Liver (tissue), 9 donors: Measurements from ENCODE around the gene C16orf86. TPM values are rescaled to one million over a fixed set of nuclear protein-coding genes. Genes with fewer than 3 reads are reported as not detected.

Experiments
- DNase-seq: peaks from one replicate; pipeline ENCODE4 v3.0.0-alpha.2; 2017; ENCODE audit warnings: low spot score
- H3K27ac ChIP-seq, 2 donors: one replicate each; pipeline ENCODE4 v1.7.0; 2013; ENCODE audit warnings: inconsistent platforms in 2 of 2, low read length in 2 of 2, control low read depth in 1 of 2, low read depth in 1 of 2, mild to moderate bottlenecking in 1 of 2
- H3K27me3 ChIP-seq, 4 donors: one replicate each; pipeline versions ENCODE4 v1.6.1 to v1.7.0; 2013; ENCODE audit warnings: low read length in 3 of 4, inconsistent platforms in 1 of 4, mild to moderate bottlenecking in 1 of 4, moderate library complexity in 1 of 4; ENCODE audit not compliant: control insufficient read depth in 4 of 4, insufficient read depth in 4 of 4
- H3K36me3 ChIP-seq, 4 donors: one replicate each; pipeline versions ENCODE4 v1.6.1 to v1.7.0; 2013; ENCODE audit warnings: low read length in 3 of 4, mild to moderate bottlenecking in 3 of 4, low read depth in 1 of 4, moderate library complexity in 1 of 4; ENCODE audit not compliant: control insufficient read depth in 4 of 4, insufficient read depth in 3 of 4
- H3K4me1 ChIP-seq, 4 donors: one replicate each; pipeline versions ENCODE4 v1.6.1 to v1.7.0; 2013; ENCODE audit warnings: low read length in 3 of 4, mild to moderate bottlenecking in 3 of 4, moderate library complexity in 1 of 4; ENCODE audit not compliant: control insufficient read depth in 4 of 4, insufficient read depth in 4 of 4
- H3K4me3 ChIP-seq, 3 donors: one replicate each; pipeline versions ENCODE4 v1.6.1 to v1.7.0; 2013; ENCODE audit warnings: low read length in 3 of 3, control low read depth in 1 of 3, low read depth in 1 of 3, mild to moderate bottlenecking in 1 of 3
- H3K9ac ChIP-seq, 2 donors: one replicate each; pipeline ENCODE4 v1.7.0; 2013; ENCODE audit warnings: low read length in 2 of 2, mild to moderate bottlenecking in 2 of 2, moderate library complexity in 2 of 2, control low read depth in 1 of 2, low read depth in 1 of 2
- H3K9me3 ChIP-seq, 4 donors: one replicate each; pipeline versions ENCODE4 v1.6.1 to v1.7.0; 2013; ENCODE audit warnings: low read length in 3 of 4; ENCODE audit not compliant: control insufficient read depth in 4 of 4
- EGR1 ChIP-seq, 2 donors: IDR thresholded peaks; 2 replicates each; pipeline ENCODE4 v1.6.1; 2016 to 2018; ENCODE audit warnings: antibody characterized with exemption in 2 of 2, low read depth in 2 of 2
- FOXA1 ChIP-seq: IDR thresholded peaks from 2 replicates; pipeline ENCODE4 v1.6.1; 2016; ENCODE audit warnings: antibody characterized with exemption
- FOXA2 ChIP-seq: IDR thresholded peaks from 2 replicates; pipeline ENCODE4 v1.6.1; 2016; ENCODE audit warnings: antibody characterized with exemption
- GABPA ChIP-seq, 2 donors: IDR thresholded peaks in 1 of 2; conservative IDR thresholded peaks in 1 of 2; 2 replicates each; pipeline ENCODE4 v1.6.1; 2016; ENCODE audit warnings: antibody characterized with exemption in 2 of 2, mild to moderate bottlenecking in 1 of 2, moderate library complexity in 1 of 2
- HNF4A ChIP-seq, 2 donors: conservative IDR thresholded peaks; 2 replicates each; pipeline ENCODE4 v1.6.1; 2016; ENCODE audit warnings: antibody characterized with exemption in 2 of 2, mild to moderate bottlenecking in 2 of 2
- HNF4G ChIP-seq: IDR thresholded peaks from 2 replicates; pipeline ENCODE4 v1.6.1; 2016; ENCODE audit warnings: antibody characterized with exemption
- JUND ChIP-seq, 2 donors: IDR thresholded peaks; 2 replicates each; pipeline ENCODE4 v1.6.1; 2016; ENCODE audit warnings: antibody characterized with exemption in 2 of 2
- NR2F2 ChIP-seq: IDR thresholded peaks from 2 replicates; pipeline ENCODE4 v1.6.1; 2016; ENCODE audit warnings: antibody characterized with exemption
- RAD21 ChIP-seq, 2 donors: IDR thresholded peaks; 2 replicates each; pipeline ENCODE4 v1.6.1; 2016; ENCODE audit warnings: antibody characterized with exemption in 2 of 2, mild to moderate bottlenecking in 2 of 2
- REST ChIP-seq: IDR thresholded peaks from 2 replicates; pipeline ENCODE4 v1.6.1; 2016; ENCODE audit warnings: antibody characterized with exemption, mild to moderate bottlenecking
- RXRA ChIP-seq, 2 donors: IDR thresholded peaks; 2 replicates each; pipeline ENCODE4 v1.6.1; 2017 to 2018; ENCODE audit warnings: antibody characterized with exemption in 2 of 2, mild to moderate bottlenecking in 1 of 2
- SP1 ChIP-seq: IDR thresholded peaks from 2 replicates; pipeline ENCODE4 v1.6.1; 2018; ENCODE audit warnings: antibody characterized with exemption, mild to moderate bottlenecking
- TAF1 ChIP-seq: conservative IDR thresholded peaks from 2 replicates; pipeline ENCODE4 v1.6.1; 2016; ENCODE audit warnings: antibody characterized with exemption, mild to moderate bottlenecking
- YY1 ChIP-seq: IDR thresholded peaks from 2 replicates; pipeline ENCODE4 v1.6.1; 2016; ENCODE audit warnings: antibody characterized with exemption, mild to moderate bottlenecking
- WGBS: extraction: QIAGEN DNeasy Blood & Tissue Kit; methylation state at CpG from one replicate; pipeline ENCODE4 v1.1.7; 2013; 5-methylcytosine and 5-hydroxymethylcytosine counted together
- polyA plus RNA-seq, 2 donors: library from polyadenylated mRNA; stranded (reverse) in 1 of 2; unstranded in 1 of 2; fragments of 200-250 nt in 1 of 2; fragments of >200 nt in 1 of 2; fragmentation: Nextera tagmentation in 1 of 2; extraction: Ambion mirVana in 1 of 2; gene quantifications; one replicate each; pipeline versions ENCODE4 v1.2.1 to v1.2.3, GENCODE V29; 2013 to 2015
- total RNA-seq, 2 donors: library from RNA; depleted of rRNA; stranded (reverse); fragments of >200 nt; gene quantifications; one replicate each; pipeline ENCODE4 v1.2.3, GENCODE V29; 2014
- TF ChIP-seq, protein P1 (sequence below): IDR thresholded peaks from 2 replicates; pipeline ENCODE4 v1.6.1; 2016; ENCODE audit warnings: antibody characterized with exemption
- TF ChIP-seq, protein P2 (sequence below): IDR thresholded peaks from 2 replicates; pipeline ENCODE4 v1.6.1; 2016; ENCODE audit warnings: antibody characterized with exemption
- TF ChIP-seq, protein P3 (sequence below): IDR thresholded peaks from 2 replicates; pipeline ENCODE4 v1.6.1; 2016; ENCODE audit warnings: antibody characterized with exemption
- donor health status: healthy.
- donor health status: healthy.
- donor health status: healthy.
- donor health status: healthy.
- donor health status: healthy.

C16orf86 gene
- total and polyA plus RNA-seq, 4 donors: 1.2 to 2.6 (median 2.1) TPM

- WGBS: 24% methylated on average over 65 of the region's 65 CpGs
Observed at GRCh38 chr16:67648088-67648763, 18.4 kb upstream of the C16orf86 start.

DNA sequence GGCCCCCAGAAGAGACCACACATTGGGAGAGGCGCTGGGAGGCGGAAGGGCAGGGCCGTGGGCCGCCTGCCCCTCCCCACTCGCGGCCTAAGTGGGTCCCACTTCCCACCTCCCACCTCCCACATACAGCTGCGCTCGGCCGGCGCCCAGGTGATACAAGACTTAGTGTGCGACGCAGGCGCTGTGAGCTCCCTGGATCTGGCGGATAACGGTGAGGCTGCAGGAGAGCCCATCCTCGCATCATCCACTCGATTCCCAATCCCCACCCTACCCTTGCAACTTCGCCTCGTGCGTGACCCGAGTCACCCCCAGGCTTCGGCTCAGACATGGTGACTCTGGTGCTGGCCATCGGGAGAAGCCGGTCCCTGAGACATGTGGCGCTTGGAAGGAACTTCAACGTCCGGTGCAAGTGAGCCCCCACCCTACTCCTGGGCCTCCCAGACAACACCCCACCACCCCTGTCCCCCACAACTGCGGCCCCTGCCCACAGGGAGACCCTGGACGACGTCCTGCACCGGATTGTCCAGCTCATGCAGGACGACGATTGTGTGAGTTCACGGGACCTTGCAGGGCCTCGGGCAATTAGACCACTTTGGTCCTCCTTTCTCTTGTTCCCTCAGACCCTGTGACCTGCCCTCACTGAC, 17.7 kb upstream of the C16orf86 start:
- no peak overlapping the region for H3K9ac ChIP-seq
- H3K9me3 ChIP-seq: no peaks in the 10 kb centered on the region
- WGBS: 49% methylated on average over 35 of the region's 35 CpGs
- peaks cover 3 to 20% (median 11%) of the 10 kb centered on the region in 4 donors for H3K4me1 ChIP-seq
- H3K4me3 ChIP-seq: no peak overlapping the region
- H3K36me3 ChIP-seq: no peaks in the 10 kb centered on the region
- no peaks in the 10 kb centered on the region for H3K27me3 ChIP-seq
- H3K27ac ChIP-seq: no peak overlapping the region
- DNase-seq: no peak
- TF ChIP-seq SP1 (no peak), RXRA (IDR thresholded peaks at IDR 0.05) (no peak), JUND (IDR thresholded peaks at IDR 0.05) (no peak), HNF4G (no peak), FOXA2 (no peak), EGR1 (IDR thresholded peaks at IDR 0.05; ENCODE audit: low read depth in 2 of 2) (no peak)
- TF ChIP-seq, protein P1, sequence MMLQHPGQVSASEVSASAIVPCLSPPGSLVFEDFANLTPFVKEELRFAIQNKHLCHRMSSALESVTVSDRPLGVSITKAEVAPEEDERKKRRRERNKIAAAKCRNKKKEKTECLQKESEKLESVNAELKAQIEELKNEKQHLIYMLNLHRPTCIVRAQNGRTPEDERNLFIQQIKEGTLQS: no peak
- TF ChIP-seq, protein P2, sequence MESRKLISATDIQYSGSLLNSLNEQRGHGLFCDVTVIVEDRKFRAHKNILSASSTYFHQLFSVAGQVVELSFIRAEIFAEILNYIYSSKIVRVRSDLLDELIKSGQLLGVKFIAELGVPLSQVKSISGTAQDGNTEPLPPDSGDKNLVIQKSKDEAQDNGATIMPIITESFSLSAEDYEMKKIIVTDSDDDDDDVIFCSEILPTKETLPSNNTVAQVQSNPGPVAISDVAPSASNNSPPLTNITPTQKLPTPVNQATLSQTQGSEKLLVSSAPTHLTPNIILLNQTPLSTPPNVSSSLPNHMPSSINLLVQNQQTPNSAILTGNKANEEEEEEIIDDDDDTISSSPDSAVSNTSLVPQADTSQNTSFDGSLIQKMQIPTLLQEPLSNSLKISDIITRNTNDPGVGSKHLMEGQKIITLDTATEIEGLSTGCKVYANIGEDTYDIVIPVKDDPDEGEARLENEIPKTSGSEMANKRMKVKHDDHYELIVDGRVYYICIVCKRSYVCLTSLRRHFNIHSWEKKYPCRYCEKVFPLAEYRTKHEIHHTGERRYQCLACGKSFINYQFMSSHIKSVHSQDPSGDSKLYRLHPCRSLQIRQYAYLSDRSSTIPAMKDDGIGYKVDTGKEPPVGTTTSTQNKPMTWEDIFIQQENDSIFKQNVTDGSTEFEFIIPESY: no peak

More at GRCh38 chr16:67648088-67648763, 18.4 kb upstream of the C16orf86 start:
- H3K9me3 ChIP-seq: no peaks in the 10 kb centered on the region
- H3K9ac ChIP-seq: no peak overlapping the region
- H3K36me3 ChIP-seq: no peaks in the 10 kb centered on the region
- no peak overlapping the region for H3K27ac ChIP-seq
- TF ChIP-seq, protein P3, sequence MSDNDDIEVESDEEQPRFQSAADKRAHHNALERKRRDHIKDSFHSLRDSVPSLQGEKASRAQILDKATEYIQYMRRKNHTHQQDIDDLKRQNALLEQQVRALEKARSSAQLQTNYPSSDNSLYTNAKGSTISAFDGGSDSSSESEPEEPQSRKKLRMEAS: no peak
- TF ChIP-seq JUND (IDR thresholded peaks at IDR 0.05) (no peak), GABPA (IDR thresholded peaks at IDR 0.05 in 1 of 2, conservative IDR thresholded peaks at IDR 0.05 in 1 of 2) (no peak), FOXA2 (no peak), NR2F2 (no peak), TAF1 (no peak), EGR1 (IDR thresholded peaks at IDR 0.05; ENCODE audit: low read depth in 2 of 2) (no peak), HNF4A (conservative IDR thresholded peaks at IDR 0.05) (no peak), SP1 (no peak), YY1 (no peak), REST (no peak), RAD21 (IDR thresholded peaks at IDR 0.05) (no peak), HNF4G (no peak), FOXA1 (no peak)
- TF ChIP-seq, protein P2: no peak
- TF ChIP-seq, protein P1: no peak
- no peak overlapping the region for H3K4me3 ChIP-seq
- DNase-seq: no peak
- peaks cover 1 to 14% (median 10%) of the 10 kb centered on the region in 4 donors for H3K4me1 ChIP-seq
- H3K27me3 ChIP-seq: no peaks in the 10 kb centered on the region
